ENCODE measurements around the gene SPATA9. TPM values are rescaled to one million over a fixed set of nuclear protein-coding genes. Genes with fewer than 3 reads are reported as not detected.

SPATA9 gene
- total and polyA plus RNA-seq, 11 donors: 0.17 to 0.99 (median 0.53) TPM; not detected in 7

DNA sequence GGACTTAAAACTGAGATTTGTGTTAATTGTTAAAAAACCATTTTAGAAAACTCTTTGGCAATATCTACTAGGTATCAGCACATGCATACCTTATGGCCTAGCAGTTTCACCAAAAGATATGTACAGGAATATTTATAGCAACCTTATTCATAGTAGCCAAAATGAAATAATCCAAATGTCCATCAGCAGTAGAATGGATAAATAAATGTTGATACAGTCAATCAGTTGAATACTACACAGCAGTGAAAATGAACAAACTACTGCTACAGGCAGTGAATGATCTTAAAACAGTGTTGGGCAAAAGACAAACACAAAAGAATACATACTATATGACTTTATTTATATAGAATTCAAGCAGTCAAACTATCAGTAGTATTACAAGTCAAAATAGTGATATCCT, 19.8 kb downstream of the SPATA9 start:
- Histone ChIP-seq H3K27me3 (no peaks in the 10 kb centered on the region), H3K4me1 (peaks cover 0 to 15% (median 5%) of the 10 kb centered on the region in 12 donors), H3K36me3 (no peaks in the 10 kb centered on the region), H3K27ac (no peak overlapping the region), H3K9me3 (no peaks in the 10 kb centered on the region), H3K4me3 (no peak overlapping the region)
- ATAC-seq: no peak
- TF ChIP-seq POLR2A (IDR thresholded peaks at IDR 0.05): no peak
- TF ChIP-seq, protein P1, sequence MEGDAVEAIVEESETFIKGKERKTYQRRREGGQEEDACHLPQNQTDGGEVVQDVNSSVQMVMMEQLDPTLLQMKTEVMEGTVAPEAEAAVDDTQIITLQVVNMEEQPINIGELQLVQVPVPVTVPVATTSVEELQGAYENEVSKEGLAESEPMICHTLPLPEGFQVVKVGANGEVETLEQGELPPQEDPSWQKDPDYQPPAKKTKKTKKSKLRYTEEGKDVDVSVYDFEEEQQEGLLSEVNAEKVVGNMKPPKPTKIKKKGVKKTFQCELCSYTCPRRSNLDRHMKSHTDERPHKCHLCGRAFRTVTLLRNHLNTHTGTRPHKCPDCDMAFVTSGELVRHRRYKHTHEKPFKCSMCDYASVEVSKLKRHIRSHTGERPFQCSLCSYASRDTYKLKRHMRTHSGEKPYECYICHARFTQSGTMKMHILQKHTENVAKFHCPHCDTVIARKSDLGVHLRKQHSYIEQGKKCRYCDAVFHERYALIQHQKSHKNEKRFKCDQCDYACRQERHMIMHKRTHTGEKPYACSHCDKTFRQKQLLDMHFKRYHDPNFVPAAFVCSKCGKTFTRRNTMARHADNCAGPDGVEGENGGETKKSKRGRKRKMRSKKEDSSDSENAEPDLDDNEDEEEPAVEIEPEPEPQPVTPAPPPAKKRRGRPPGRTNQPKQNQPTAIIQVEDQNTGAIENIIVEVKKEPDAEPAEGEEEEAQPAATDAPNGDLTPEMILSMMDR (IDR thresholded peaks at IDR 0.05): no peak
- no peak for DNase-seq
- intact Hi-C loops (cut with DNase I): loop anchor here in 8 of 10 donors (5.0 to 10.0 kb wide), 8 partner anchors 69 to 184 kb away; partner anchors contain the start of gene RHOBTB3 (in 1 of the 8)

DNA sequence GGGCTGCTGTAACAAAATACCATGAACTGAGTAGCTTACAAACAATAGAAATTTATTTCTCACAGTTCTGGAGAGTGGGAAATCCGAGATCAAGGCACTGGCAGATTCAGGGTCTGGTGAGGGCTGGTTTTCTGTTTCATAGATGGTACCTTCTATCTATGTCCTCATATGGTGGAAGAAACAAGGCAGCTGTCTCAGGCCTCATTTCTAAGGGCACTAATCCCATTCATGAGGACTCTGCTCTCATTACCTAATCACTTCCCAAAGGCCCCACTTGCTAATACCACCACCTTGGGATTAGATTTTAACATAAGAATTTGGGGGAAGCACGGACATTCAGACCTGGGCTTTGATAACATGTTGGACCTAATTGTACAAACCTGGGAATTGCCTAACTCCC, 22.7 kb downstream of the SPATA9 start:
- WGBS, 4 donors: 90 to 93% (median 90%) methylated on average over 2 of the region's 2 CpGs
- Histone ChIP-seq H3K36me3 (peaks cover 0 to 5% (median 0%) of the 10 kb centered on the region in 9 donors), H3K4me3 (no peak overlapping the region), H3K4me1 (peaks cover 0 to 15% (median 5%) of the 10 kb centered on the region in 12 donors), H3K27me3 (no peaks in the 10 kb centered on the region), H3K27ac (no peak overlapping the region), H3K9me3 (no peaks in the 10 kb centered on the region)
- intact Hi-C loops (cut with DNase I): loop anchor here in 8 of 10 donors (5.0 to 10.0 kb wide), 8 partner anchors 72 to 187 kb away; partner anchors contain the start of gene RHOBTB3 (in 1 of the 8)
- DNase-seq: no peak
- ATAC-seq: no peak
- no peak for TF ChIP-seq POLR2A (IDR thresholded peaks at IDR 0.05)
- TF ChIP-seq, protein P1 (IDR thresholded peaks at IDR 0.05): no peak

DNA sequence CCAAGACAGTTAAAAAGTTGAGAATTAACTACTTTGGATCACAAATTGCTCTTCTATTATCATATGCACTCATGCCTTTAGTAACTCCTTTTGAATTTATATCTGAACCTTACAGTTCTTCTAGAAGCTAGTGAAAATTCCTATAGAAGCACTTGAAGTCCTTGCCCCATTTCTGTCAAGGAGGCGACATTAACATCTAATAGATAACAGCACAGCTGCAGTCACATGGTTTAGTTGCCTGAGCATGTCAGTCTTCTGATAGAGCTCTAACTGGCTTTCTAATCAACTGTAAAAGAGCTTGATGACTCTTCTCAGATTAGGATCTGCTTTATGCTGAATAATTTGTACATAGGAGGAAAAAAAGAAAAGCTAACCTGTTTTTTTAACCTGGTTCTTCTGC, 27.2 kb downstream of the SPATA9 start:
- Histone ChIP-seq H3K27ac (no peak overlapping the region), H3K9me3 (no peaks in the 10 kb centered on the region), H3K36me3 (peaks cover 0 to 14% (median 0%) of the 10 kb centered on the region in 9 donors), H3K27me3 (no peaks in the 10 kb centered on the region), H3K4me3 (no peak overlapping the region), H3K4me1 (peaks cover 0 to 6% (median 0%) of the 10 kb centered on the region in 12 donors)
- ATAC-seq: no peak
- TF ChIP-seq POLR2A (IDR thresholded peaks at IDR 0.05): no peak
- TF ChIP-seq, protein P1 (IDR thresholded peaks at IDR 0.05): no peak
- intact Hi-C loops (cut with DNase I): loop anchor here in 1 of 10 donors (5.0 kb wide), 1 partner anchor 102 kb away; no protein-coding TSS in a partner anchor
- no peak for DNase-seq
- 36 to 50% (median 38%) methylated on average over 1 of the region's 1 CpG for WGBS, 4 donors

DNA sequence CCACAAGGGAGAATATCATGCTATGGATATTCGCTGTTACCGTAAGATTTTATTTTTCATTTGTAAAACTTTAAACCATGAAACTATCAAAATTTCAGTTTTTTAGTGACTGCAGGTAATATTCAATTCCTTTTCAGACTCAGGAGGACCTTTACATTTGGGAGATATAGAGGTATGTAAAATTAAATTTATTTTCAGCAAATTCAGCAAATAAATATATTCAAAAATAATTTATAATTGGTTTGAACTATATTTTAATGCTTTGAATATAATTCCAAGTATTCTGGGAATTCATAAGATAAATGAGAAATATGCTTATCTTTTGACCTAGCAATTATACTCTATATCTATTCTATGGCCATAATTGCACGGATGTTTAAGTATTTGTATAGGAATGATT, 28.6 kb downstream of the SPATA9 start:
- Histone ChIP-seq H3K4me1 (peaks cover 0 to 6% (median 0%) of the 10 kb centered on the region in 12 donors), H3K27ac (no peak overlapping the region), H3K27me3 (no peaks in the 10 kb centered on the region), H3K9me3 (no peaks in the 10 kb centered on the region), H3K36me3 (peaks cover 0 to 14% (median 0%) of the 10 kb centered on the region in 9 donors), H3K4me3 (no peak overlapping the region)
- intact Hi-C loops (cut with DNase I): loop anchor here in 1 of 10 donors (5.0 kb wide), 1 partner anchor 123 kb away; no protein-coding TSS in a partner anchor
- DNase-seq: no peak
- WGBS, 4 donors: 96 to 98% (median 97%) methylated on average over 3 of the region's 3 CpGs
- ATAC-seq: no peak
- TF ChIP-seq, protein P1 (IDR thresholded peaks at IDR 0.05): no peak
- no peak for TF ChIP-seq POLR2A (IDR thresholded peaks at IDR 0.05)
